HepG2 (cell line): ENCODE results near the gene TRAPPC3. TPM values are rescaled to one million over a fixed set of nuclear protein-coding genes. Genes with fewer than 3 reads are reported as not detected.

Experiments used
- ATF5 ChIP-seq: sonication (generic); formaldehyde crosslinking; IDR thresholded peaks from 2 replicates; pipeline ENCODE4 v1.4.0; 2020; ENCODE audit warnings: mild to moderate bottlenecking, low read depth, missing genetic modification reagents
- DDIT3 ChIP-seq: sonication (generic); formaldehyde crosslinking; IDR thresholded peaks from 2 replicates; pipeline ENCODE4 v1.4.0; 2020; ENCODE audit warnings: mild to moderate bottlenecking, missing genetic modification reagents
- DPF2 ChIP-seq: sonication (generic); formaldehyde crosslinking; IDR thresholded peaks from 2 replicates; pipeline ENCODE4 v1.4.0; 2020; ENCODE audit warnings: mild to moderate bottlenecking, low read depth, missing genetic modification reagents, borderline replicate concordance
- GABPB1 ChIP-seq: IDR thresholded peaks from 2 replicates; pipeline ENCODE4 v1.6.1; 2016; ENCODE audit warnings: mild to moderate bottlenecking, missing genetic modification reagents, moderate library complexity, missing compliant biosample characterization
- HDAC1 ChIP-seq: sonication (generic); formaldehyde crosslinking; IDR thresholded peaks from 2 replicates; pipeline ENCODE4 v1.5.1; 2020; ENCODE audit warnings: mild to moderate bottlenecking, missing genetic modification reagents
- MLX ChIP-seq: IDR thresholded peaks from 2 replicates; pipeline ENCODE4 v1.6.1; 2016
- MLXIP ChIP-seq: sonication (generic); formaldehyde crosslinking; IDR thresholded peaks from 2 replicates; pipeline ENCODE4 v1.9.0; 2021; ENCODE audit warnings: missing genetic modification reagents, borderline replicate concordance
- MTF2 ChIP-seq: sonication (generic); formaldehyde crosslinking; IDR thresholded peaks from 2 replicates; pipeline ENCODE4 v1.5.0; 2020; ENCODE audit warnings: missing genetic modification reagents, borderline replicate concordance
- NFIB ChIP-seq: sonication (generic); formaldehyde crosslinking; IDR thresholded peaks from 2 replicates; pipeline ENCODE4 v1.9.0; 2021; ENCODE audit warnings: missing genetic modification reagents, mild to moderate bottlenecking, borderline replicate concordance
- PAX8 ChIP-seq: sonication (generic); formaldehyde crosslinking; IDR thresholded peaks from 2 replicates; pipeline ENCODE4 v1.8.0; 2022; ENCODE audit warnings: mild to moderate bottlenecking, missing genetic modification reagents, borderline replicate concordance
- PBX3 ChIP-seq: sonication (generic); formaldehyde crosslinking; IDR thresholded peaks from 2 replicates; pipeline ENCODE4 v1.8.1; 2023; ENCODE audit warnings: missing genetic modification reagents, inconsistent platforms, borderline replicate concordance
- PCBP2 ChIP-seq: fragments of 200-400 bp; formaldehyde crosslinking; optimal IDR thresholded peaks from 2 replicates; pipeline ENCODE3; 2018; ENCODE audit warnings: low read length, low read depth; ENCODE audit not compliant: poor library complexity, severe bottlenecking
- RARG ChIP-seq: sonication (generic); formaldehyde crosslinking; IDR thresholded peaks from 2 replicates; pipeline ENCODE4 v1.4.0; 2020; ENCODE audit warnings: low read depth, mild to moderate bottlenecking, missing genetic modification reagents
- REXO4 ChIP-seq: sonication (generic); formaldehyde crosslinking; IDR thresholded peaks from 2 replicates; pipeline ENCODE4 v1.8.0; 2022; ENCODE audit warnings: missing genetic modification reagents, mild to moderate bottlenecking, borderline replicate concordance
- SETDB1 ChIP-seq: sonication (generic); formaldehyde crosslinking; IDR thresholded peaks from 2 replicates; pipeline ENCODE4 v1.5.1; 2020; ENCODE audit warnings: missing genetic modification reagents, mild to moderate bottlenecking, borderline replicate concordance
- SMARCC2 ChIP-seq: fragments of 450-650 bp; IDR thresholded peaks from 2 replicates; pipeline ENCODE4 v1.6.1; 2017; ENCODE audit warnings: antibody characterized with exemption, mild to moderate bottlenecking
- SP2 ChIP-seq: sonication (generic); formaldehyde crosslinking; IDR thresholded peaks from 2 replicates; pipeline ENCODE4 v1.5.1; 2020; ENCODE audit warnings: mild to moderate bottlenecking, missing genetic modification reagents
- ZBTB8A ChIP-seq: sonication (generic); formaldehyde crosslinking; IDR thresholded peaks from 2 replicates; pipeline ENCODE4 v1.4.0; 2020; ENCODE audit warnings: mild to moderate bottlenecking, low read depth, missing genetic modification reagents, borderline replicate concordance
- ZFX ChIP-seq: sonication (generic); formaldehyde crosslinking; IDR thresholded peaks from 2 replicates; pipeline ENCODE4 v1.4.0; 2020; ENCODE audit warnings: mild to moderate bottlenecking, low read depth, missing genetic modification reagents, moderate library complexity
- ZNF10 ChIP-seq: sonication (generic); formaldehyde crosslinking; IDR thresholded peaks from 2 replicates; pipeline ENCODE4 v1.4.0; 2020; ENCODE audit warnings: mild to moderate bottlenecking, low read depth, missing genetic modification reagents, borderline replicate concordance
- ZNF232 ChIP-seq: sonication (generic); formaldehyde crosslinking; IDR thresholded peaks from 2 replicates; pipeline ENCODE4 v1.4.0; 2020; ENCODE audit warnings: missing genetic modification reagents, borderline replicate concordance
- ZNF563 ChIP-seq: sonication (generic); formaldehyde crosslinking; IDR thresholded peaks from 2 replicates; pipeline ENCODE4 v1.8.0; 2022; ENCODE audit warnings: mild to moderate bottlenecking, moderate library complexity, missing genetic modification reagents
- ZNF577 ChIP-seq: sonication (generic); formaldehyde crosslinking; IDR thresholded peaks from 2 replicates; pipeline ENCODE4 v1.4.0; 2020; ENCODE audit warnings: mild to moderate bottlenecking, low read depth, missing genetic modification reagents, borderline replicate concordance
- polyA plus RNA-seq, 8 experiments: library from polyadenylated mRNA; depleted of rRNA in 3 of 8; stranded (reverse) in 7 of 8; unstranded in 1 of 8; fragments of >200 nt; fragmentation: Illumina TruSeq in 4 of 8; extraction: Trizol in 4 of 8; gene quantifications; 2 replicates each; pipeline versions ENCODE4 v1.2.1 to v1.2.3, GENCODE V29; 2011 to 2016; ENCODE audit warnings: low read depth in 4 of 8, missing spikeins in 1 of 8, mixed read lengths in 1 of 8; ENCODE audit not compliant: insufficient read depth in 1 of 8
- total RNA-seq, 5 experiments: library from RNA; depleted of rRNA; stranded (reverse); fragments of >200 nt; fragmentation: Illumina TruSeq; extraction: Trizol; gene quantifications; 2 replicates each; pipeline ENCODE4 v1.2.3, GENCODE V29; 2016; ENCODE audit warnings: low read depth in 1 of 5

The TRAPPC3 gene
- total and polyA plus RNA-seq, 2 of the 13 experiments (the other 11 are each of a cell fraction or from before 2014, with no cell fraction given): 53.7 to 62.4 TPM

- TF ChIP-seq ZNF10: no peak
- TF ChIP-seq ZNF563 (CRISPR knock-in tag): peak; percentile 93
- TF ChIP-seq SMARCC2: no peak
- no peak for TF ChIP-seq ZNF577 (CRISPR knock-in tag)
- peak; percentile 85 for TF ChIP-seq SP2 (CRISPR knock-in tag)
- TF ChIP-seq MTF2 (CRISPR knock-in tag): peak; percentile 89
- TF ChIP-seq NFIB (CRISPR knock-in tag): no peak
- 0 out of 2 replicates have a peak, but pooled peaks have one; percentile 27 for TF ChIP-seq SETDB1 (CRISPR knock-in tag)
- TF ChIP-seq PCBP2: no peak
- TF ChIP-seq ZNF232 (CRISPR knock-in tag): peak; percentile 87; the same call in 1 of the 2 replicates
- 0 out of 2 replicates have a peak, but pooled peaks have one; percentile 43 for TF ChIP-seq PBX3 (CRISPR knock-in tag)
- no peak for TF ChIP-seq ATF5 (CRISPR knock-in tag)
- peak; percentile 55; the same call in 1 of the 2 replicates for TF ChIP-seq DDIT3 (CRISPR knock-in tag)
- peak; percentile 98 for TF ChIP-seq HDAC1 (CRISPR knock-in tag)
- no peak for TF ChIP-seq RARG (CRISPR knock-in tag)
- TF ChIP-seq GABPB1: peak; percentile 100
- peak; percentile 12; the same call in 1 of the 2 replicates for TF ChIP-seq MLX
- TF ChIP-seq ZFX (CRISPR knock-in tag): peak; percentile 95
- TF ChIP-seq DPF2 (CRISPR knock-in tag): no peak
- peak; percentile 66; the same call in 1 of the 2 replicates for TF ChIP-seq MLXIP (CRISPR knock-in tag)
- TF ChIP-seq ZBTB8A (CRISPR knock-in tag): no peak
- 0 out of 2 replicates have a peak, but pooled peaks have one; percentile 33 for TF ChIP-seq PAX8 (CRISPR knock-in tag)
- TF ChIP-seq REXO4: no peak
Observed at GRCh38 chr1:36088577-36089392, 60.5 kb downstream of the TRAPPC3 start, which contains the start of gene ADPRS (continued).
